ENCODE results near the gene SGTA. TPM values are rescaled to one million over a fixed set of nuclear protein-coding genes. Genes with fewer than 3 reads are reported as not detected.
"Not testable (repeated sequence)": the region's sequence is repeated elsewhere in the genome, so short reads cannot be mapped to it uniquely, and the experiment has no call there.

SGTA gene
- 10 to 100 TPM; 45.6 to 46.2 TPM for total RNA-seq

GRCh38 chr19:2782936-2783780, at the start of gene SGTA:
SGTA (minus strand) TSS chr19:2783273; CDS start chr19:2769068, 14,205 bp downstream.
- H3K4me3 Mint-ChIP-seq, result peak within 1 kb of the TSS; percentile 89
- peak; percentile 99 for DNase-seq
- peaks cover 8% of the 10 kb centered on the region for H3K36me3 Mint-ChIP-seq
- CTCF ChIA-PET, result interaction anchor here (0.6 to 1.8 kb wide), 5 partner anchors 24 to 140 kb away, joined by 3 to 6 read pairs (median 3); no protein-coding TSS in a partner anchor
- H3K27ac Mint-ChIP-seq, result peak within 1 kb of the TSS; percentile 91
- no peaks in the 10 kb centered on the region for H3K27me3 Mint-ChIP-seq
- no peaks in the 10 kb centered on the region for H3K9me3 Mint-ChIP-seq
- peaks cover 57% of the 10 kb centered on the region for H3K4me1 Mint-ChIP-seq (ENCODE audit: low read depth)
- POLR2A ChIA-PET, result interaction anchor here (1.3 kb wide), 1 partner anchor 307 kb away, joined by 3 read pairs; no protein-coding TSS in a partner anchor
- intact Hi-C loops (cut with micrococcal nuclease), result loop anchor here (1.0 to 10.0 kb wide), 3 partner anchors 43 to 722 kb away; partner anchors contain the start of genes DOHH, FZR1, NCLN and SLC39A3

- intact Hi-C loops (cut with micrococcal nuclease), result loop anchor here (10.0 kb wide), 1 partner anchor 47 kb away; no protein-coding TSS in a partner anchor
- CTCF ChIA-PET, result no interaction called here
- no peak overlapping the region for H3K27ac Mint-ChIP-seq
- POLR2A ChIA-PET, result no interaction called here
- DNase-seq, result no peak
- H3K36me3 Mint-ChIP-seq, result peaks cover 43% of the 10 kb centered on the region
- H3K27me3 Mint-ChIP-seq, result no peaks in the 10 kb centered on the region
- peaks cover 31% of the 10 kb centered on the region for H3K9me3 Mint-ChIP-seq
- H3K4me1 Mint-ChIP-seq (ENCODE audit: low read depth), result no peaks in the 10 kb centered on the region
- no peak overlapping the region for H3K4me3 Mint-ChIP-seq
These were observed 44.9 kb upstream of the SGTA start for GRCh38 chr19:2827840-2828489.

- ChIA-PET POLR2A (no interaction called here), CTCF (interaction anchor here (1.0 kb wide), 1 partner anchor 179 kb away, joined by 3 read pairs; no protein-coding TSS in a partner anchor)
- H3K4me3 Mint-ChIP-seq, result no peak overlapping the region
- no peaks in the 10 kb centered on the region for H3K27me3 Mint-ChIP-seq
- intact Hi-C loops (cut with micrococcal nuclease), result loop anchor here (10.0 kb wide), 1 partner anchor 48 kb away; no protein-coding TSS in a partner anchor
- H3K27ac Mint-ChIP-seq, result no peak overlapping the region
- H3K4me1 Mint-ChIP-seq (ENCODE audit: low read depth), result no peaks in the 10 kb centered on the region
- peaks cover 24% of the 10 kb centered on the region for H3K9me3 Mint-ChIP-seq
- peaks cover 34% of the 10 kb centered on the region for H3K36me3 Mint-ChIP-seq
- no peak for DNase-seq
These were observed 43.9 kb upstream of the SGTA start for GRCh38 chr19:2827022-2827421.

- CTCF ChIA-PET, result interaction anchor here (1.6 kb wide), 1 partner anchor 17 kb away, joined by 3 read pairs; the partner anchor contains the start of gene ZNF555
- no peak overlapping the region for H3K4me3 Mint-ChIP-seq
- no peak for DNase-seq
These were observed 41.1 kb upstream of the SGTA start for GRCh38 chr19:2824129-2824528.

GRCh38 chr19:2823646-2824045, 40.6 kb upstream of the SGTA start:
- ChIA-PET CTCF (interaction anchor here (1.6 kb wide), 1 partner anchor 17 kb away, joined by 3 read pairs; the partner anchor contains the start of gene ZNF555), POLR2A (no interaction called here)
- Mint-ChIP-seq H3K4me1 (ENCODE audit: low read depth) (peaks cover 2% of the 10 kb centered on the region), H3K9me3 (peaks cover 10% of the 10 kb centered on the region), H3K27ac (no peak overlapping the region), H3K36me3 (peaks cover 21% of the 10 kb centered on the region), H3K27me3 (no peaks in the 10 kb centered on the region), H3K4me3 (no peak overlapping the region)
- no peak for DNase-seq
- intact Hi-C loops (cut with micrococcal nuclease), result loop anchor here (10.0 kb wide), 1 partner anchor 51 kb away; no protein-coding TSS in a partner anchor

More at GRCh38 chr19:2824129-2824528, 41.1 kb upstream of the SGTA start:
- Mint-ChIP-seq H3K4me1 (ENCODE audit: low read depth) (peaks cover 2% of the 10 kb centered on the region), H3K27me3 (no peaks in the 10 kb centered on the region), H3K9me3 (peaks cover 11% of the 10 kb centered on the region), H3K36me3 (peaks cover 23% of the 10 kb centered on the region), H3K27ac (no peak overlapping the region)
- POLR2A ChIA-PET, result no interaction called here
- intact Hi-C loops (cut with micrococcal nuclease), result loop anchor here (10.0 kb wide), 1 partner anchor 51 kb away; no protein-coding TSS in a partner anchor

- H3K4me1 Mint-ChIP-seq (ENCODE audit: low read depth), result peaks cover 5% of the 10 kb centered on the region
- H3K4me3 Mint-ChIP-seq, result no peak overlapping the region
- ChIA-PET POLR2A (no interaction called here), CTCF (interaction anchor here (1.6 kb wide), 1 partner anchor 18 kb away, joined by 3 read pairs; the partner anchor contains the start of gene ZNF555)
- no peaks in the 10 kb centered on the region for H3K27me3 Mint-ChIP-seq
- no peak for DNase-seq
- peaks cover 13% of the 10 kb centered on the region for H3K36me3 Mint-ChIP-seq
- intact Hi-C loops (cut with micrococcal nuclease), result loop anchor here (10.0 kb wide), 1 partner anchor 52 kb away; no protein-coding TSS in a partner anchor
- no peak overlapping the region for H3K27ac Mint-ChIP-seq
- H3K9me3 Mint-ChIP-seq, result peaks cover 3% of the 10 kb centered on the region
These were observed 39.8 kb upstream of the SGTA start for GRCh38 chr19:2822846-2823245.

- ChIA-PET CTCF (interaction anchor here (0.7 to 1.6 kb wide), 2 partner anchors 9 to 172 kb away, joined by 3 to 6 read pairs; no protein-coding TSS in a partner anchor), POLR2A (no interaction called here)
- no peaks in the 10 kb centered on the region for H3K9me3 Mint-ChIP-seq
- H3K27me3 Mint-ChIP-seq, result no peaks in the 10 kb centered on the region
- peak overlapping the region; percentile 79 for H3K4me3 Mint-ChIP-seq
- peak; percentile 20 for DNase-seq
- intact Hi-C loops (cut with micrococcal nuclease), result loop anchor here (10.0 kb wide), 1 partner anchor 55 kb away; no protein-coding TSS in a partner anchor
- H3K36me3 Mint-ChIP-seq, result peaks cover 4% of the 10 kb centered on the region
- no peak overlapping the region for H3K27ac Mint-ChIP-seq
- peaks cover 9% of the 10 kb centered on the region for H3K4me1 Mint-ChIP-seq (ENCODE audit: low read depth)
These were observed 37.1 kb upstream of the SGTA start for GRCh38 chr19:2820112-2820702.

GRCh38 chr19:2819540-2820111, 36.6 kb upstream of the SGTA start, which contains the start of gene ZNF554:
ZNF554 (plus strand) TSS chr19:2819868; CDS start chr19:2820072, 204 bp downstream.
- Mint-ChIP-seq H3K36me3 (peaks cover 2% of the 10 kb centered on the region), H3K4me1 (ENCODE audit: low read depth) (peaks cover 9% of the 10 kb centered on the region), H3K27ac (no peak within 1 kb of the TSS), H3K9me3 (no peaks in the 10 kb centered on the region), H3K4me3 (peak within 1 kb of the TSS; percentile 79), H3K27me3 (no peaks in the 10 kb centered on the region)
- intact Hi-C loops (cut with micrococcal nuclease), result loop anchor here (1.0 to 10.0 kb wide), 4 partner anchors 21 to 158 kb away; partner anchors contain the start of genes THOP1, TLE6 and ZNF555
- ChIA-PET CTCF (interaction anchor here (0.7 to 1.6 kb wide), 6 partner anchors 8 to 171 kb away, joined by 3 to 6 read pairs (median 4); partner anchors contain the start of gene SGTA), POLR2A (no interaction called here)
- peak; percentile 98 for DNase-seq

- intact Hi-C loops (cut with micrococcal nuclease); H3K9me3 Mint-ChIP-seq; H3K27ac Mint-ChIP-seq; H3K4me1 Mint-ChIP-seq (ENCODE audit: low read depth); CTCF ChIA-PET; H3K36me3 Mint-ChIP-seq; H3K4me3 Mint-ChIP-seq; H3K27me3 Mint-ChIP-seq: not testable (repeated sequence)
- DNase-seq, result peak; percentile 25
- POLR2A ChIA-PET, result interaction anchor here (0.6 kb wide), 1 partner anchor 75 kb away, joined by 3 read pairs; no protein-coding TSS in a partner anchor
These were observed 34.3 kb upstream of the SGTA start for GRCh38 chr19:2817237-2817829.

- Mint-ChIP-seq H3K27me3 (no peaks in the 10 kb centered on the region), H3K36me3 (peaks cover 4% of the 10 kb centered on the region), H3K4me1 (ENCODE audit: low read depth) (peaks cover 9% of the 10 kb centered on the region), H3K27ac (no peak overlapping the region), H3K9me3 (no peaks in the 10 kb centered on the region), H3K4me3 (no peak overlapping the region)
- CTCF ChIA-PET, result no interaction called here
- DNase-seq, result no peak
- intact Hi-C loops (cut with micrococcal nuclease), result no loop called here
- POLR2A ChIA-PET, result no interaction called here
These were observed 33.6 kb upstream of the SGTA start for GRCh38 chr19:2816641-2817040.

GRCh38 chr19:2815923-2816322, 32.9 kb upstream of the SGTA start:
- H3K4me1 Mint-ChIP-seq (ENCODE audit: low read depth), result peaks cover 9% of the 10 kb centered on the region
- intact Hi-C loops (cut with micrococcal nuclease), result no loop called here
- peaks cover 4% of the 10 kb centered on the region for H3K36me3 Mint-ChIP-seq
- no peak for DNase-seq
- POLR2A ChIA-PET, result no interaction called here
- H3K27me3 Mint-ChIP-seq, result no peaks in the 10 kb centered on the region
- H3K27ac Mint-ChIP-seq, result no peak overlapping the region
- H3K4me3 Mint-ChIP-seq, result no peak overlapping the region
- CTCF ChIA-PET, result no interaction called here
- no peaks in the 10 kb centered on the region for H3K9me3 Mint-ChIP-seq

Data from activated CD4-positive, alpha-beta memory T cell treated with anti-CD3 and anti-CD28 coated beads for 36 hours (primary cell).